DMS79 treated with DMSO at 0.1 percent for 48 hours (cell line): Measurements from ENCODE around the gene SLC1A3.

Experiments
- DNase-seq: peaks from one replicate; lab custom pipeline; 2025; lab: John Stamatoyannopoulos, UW

Gene SLC1A3

DNA sequence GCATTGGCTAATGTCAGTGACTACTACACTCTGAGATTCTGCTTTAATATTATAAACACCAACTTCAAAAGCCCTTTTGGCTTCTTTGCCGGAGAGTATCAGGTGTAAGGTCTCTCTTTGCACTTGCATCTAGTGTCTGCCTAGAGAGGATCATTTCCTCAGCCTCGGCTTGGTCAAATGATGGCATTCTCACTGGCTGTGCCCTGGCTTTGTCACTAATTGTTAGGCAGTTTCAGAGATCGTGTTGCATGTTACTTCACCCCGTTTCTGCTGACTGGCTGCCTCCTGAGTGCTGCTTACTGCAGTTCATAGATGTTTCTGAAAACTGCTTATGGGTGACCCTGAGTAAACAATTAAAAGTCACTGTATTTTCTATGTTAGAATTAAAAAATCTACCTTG, 48.8 kb downstream of the SLC1A3 start:
- DNase-seq = no peak

DNA sequence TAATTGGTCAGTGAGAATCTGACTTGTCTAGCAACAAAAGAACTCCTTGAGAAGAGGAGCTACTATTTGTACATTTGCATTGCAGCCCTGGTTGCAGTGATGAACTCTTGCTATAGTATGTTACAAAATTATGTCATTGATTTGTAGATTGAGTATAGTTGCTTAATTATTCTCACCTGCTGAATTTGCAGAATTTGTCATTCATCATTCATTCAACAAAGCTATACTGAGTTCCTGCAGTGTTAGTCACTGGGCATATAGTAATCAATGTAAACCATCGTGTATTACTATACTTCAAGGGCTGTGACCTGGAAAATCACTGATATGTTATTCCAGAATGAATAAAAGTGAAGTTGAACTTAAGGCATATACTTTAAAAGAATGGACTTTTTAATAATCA, 50.1 kb downstream of the SLC1A3 start:
- DNase-seq = no peak

DNA sequence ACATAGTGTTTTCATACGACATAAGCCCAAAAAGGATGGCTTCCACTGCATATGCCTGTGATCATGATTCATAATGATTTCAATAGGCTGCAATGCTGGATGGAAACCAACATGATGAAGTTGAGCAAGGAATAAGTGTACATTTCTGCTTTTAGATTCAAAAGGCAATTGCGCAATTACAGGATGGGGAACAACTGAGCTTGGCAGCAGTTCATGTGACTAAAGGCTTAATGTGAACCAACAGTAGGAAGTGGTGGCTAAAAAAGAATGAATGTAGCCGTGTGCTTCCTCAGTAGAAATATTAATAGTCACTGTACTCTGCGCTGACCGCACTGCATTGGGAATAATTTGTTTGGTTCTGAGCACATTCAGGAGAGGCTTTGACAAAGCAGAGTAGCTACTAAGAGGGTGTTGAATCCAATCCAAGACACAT, 51.2 kb downstream of the SLC1A3 start:
- DNase-seq = no peak

DNA sequence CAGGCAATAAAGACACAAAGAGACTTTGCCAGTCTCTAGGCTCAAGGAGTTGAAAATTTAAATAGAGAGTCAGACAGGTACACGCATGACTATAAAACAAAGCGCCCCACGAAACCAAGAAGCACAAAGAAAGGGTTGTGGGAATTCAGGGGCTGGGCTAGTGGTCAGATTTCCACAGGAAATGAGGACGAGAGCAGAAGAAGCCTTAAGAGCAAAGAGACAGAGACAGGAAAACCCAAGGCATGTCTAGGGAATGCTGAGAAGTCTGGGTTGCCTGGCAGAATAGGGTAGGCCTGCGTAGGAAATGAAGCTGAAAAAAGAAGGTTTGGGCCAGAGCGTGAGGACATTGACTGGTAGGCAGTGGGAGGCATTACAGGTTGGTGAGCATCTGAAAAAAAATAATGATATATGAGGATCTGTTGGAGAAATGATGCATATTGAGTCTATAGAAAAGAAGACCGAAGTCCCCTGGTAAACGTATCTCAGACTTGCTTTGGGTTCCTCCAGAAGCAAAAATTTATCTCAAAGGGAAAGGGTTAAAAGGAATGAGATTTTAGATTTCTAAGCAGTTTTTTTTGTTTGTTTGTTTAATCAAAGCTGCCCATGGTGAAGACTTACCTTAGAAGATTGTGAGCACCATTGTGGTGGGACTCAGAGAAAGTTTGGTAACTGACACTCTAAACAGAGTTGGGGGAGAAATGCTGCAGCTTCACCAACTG, 51.8 kb downstream of the SLC1A3 start:
- DNase-seq = no peak

DNA sequence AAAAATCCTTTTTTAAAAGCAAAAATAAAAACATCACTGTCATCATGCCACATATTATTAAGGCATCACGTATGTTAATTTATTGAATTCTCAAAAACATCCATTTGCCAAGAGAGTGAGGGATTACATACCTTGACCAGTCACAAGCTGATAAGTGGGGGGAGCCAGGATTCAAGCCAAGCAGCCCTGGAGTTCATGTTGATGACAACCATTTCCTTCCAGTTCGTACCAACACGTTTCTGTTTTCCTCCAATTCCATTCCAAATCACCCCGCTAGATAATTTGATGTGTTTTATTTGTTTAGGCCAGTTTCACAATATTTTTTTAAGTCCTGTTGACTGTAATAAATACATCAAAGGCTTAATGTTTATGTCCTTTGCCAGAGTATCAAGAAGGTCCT, 53.0 kb downstream of the SLC1A3 start:
- DNase-seq = no peak

DNA sequence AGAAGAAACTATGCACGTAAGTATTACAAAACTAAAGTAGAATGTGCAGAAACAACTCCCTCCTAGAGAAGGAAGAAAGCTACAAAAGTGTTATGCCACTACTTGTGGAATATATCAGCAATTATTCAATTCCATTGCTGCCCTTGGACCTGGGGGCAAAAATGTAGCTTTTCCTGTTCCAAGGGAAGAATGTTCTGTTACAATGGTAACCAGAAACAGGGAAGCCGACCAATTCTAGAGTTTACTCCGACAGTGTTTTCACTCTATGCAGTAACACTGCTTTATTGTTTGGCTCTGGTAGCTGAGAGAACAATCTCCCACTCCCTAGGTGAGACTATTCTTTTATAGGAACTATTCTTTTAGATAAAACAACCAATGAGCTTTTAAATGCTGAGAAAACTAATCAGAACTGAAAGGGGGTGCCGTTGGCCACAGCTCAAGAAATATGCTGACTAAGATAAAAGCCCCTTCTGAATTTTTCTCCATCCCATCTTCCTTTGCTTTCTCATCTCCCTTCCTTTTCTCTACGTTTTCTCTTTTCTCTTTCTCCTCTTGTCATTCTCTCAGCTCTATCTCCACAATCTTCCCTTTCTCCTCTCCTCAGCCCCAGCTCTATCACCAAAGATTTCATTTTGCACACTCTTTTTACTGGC, 54.1 kb downstream of the SLC1A3 start:
- DNase-seq = no peak

DNA sequence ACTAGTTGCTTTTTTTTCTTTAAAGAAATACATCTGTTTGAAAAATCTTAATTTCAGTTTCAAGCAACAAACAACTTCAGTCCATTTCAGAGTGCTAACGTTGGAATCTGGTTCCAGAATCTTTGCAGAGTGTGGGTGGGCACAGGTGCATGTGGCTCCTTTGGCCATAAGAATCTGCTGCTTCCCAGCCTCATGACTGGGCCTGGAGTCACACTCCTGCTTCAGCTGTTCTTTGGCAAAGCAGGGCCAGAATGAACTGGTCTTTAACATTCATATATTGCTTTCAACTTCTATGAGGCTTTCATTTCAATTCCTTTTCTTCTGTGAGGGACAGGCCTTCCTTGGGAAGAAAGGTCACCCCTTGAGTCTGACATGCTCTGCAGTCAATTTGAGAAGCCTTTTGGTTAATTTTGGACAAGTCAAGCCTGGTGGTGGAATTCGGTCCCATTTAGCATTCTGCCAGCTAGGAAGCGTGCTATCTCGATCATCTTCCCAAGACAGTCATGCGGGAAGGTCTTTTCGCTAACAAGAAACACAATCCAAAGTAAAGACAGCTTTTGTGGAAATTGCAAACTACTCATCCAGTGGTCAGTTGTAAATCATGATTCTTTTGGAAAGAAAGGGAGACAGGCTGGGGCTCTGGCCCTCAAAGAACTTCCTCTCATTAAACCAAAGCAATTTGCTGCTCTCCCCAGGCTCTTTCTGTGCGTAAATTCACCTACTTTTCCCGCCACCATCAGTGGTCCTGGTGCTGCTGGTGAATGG, 55.2 kb downstream of the SLC1A3 start:
- no peak for DNase-seq

DNA sequence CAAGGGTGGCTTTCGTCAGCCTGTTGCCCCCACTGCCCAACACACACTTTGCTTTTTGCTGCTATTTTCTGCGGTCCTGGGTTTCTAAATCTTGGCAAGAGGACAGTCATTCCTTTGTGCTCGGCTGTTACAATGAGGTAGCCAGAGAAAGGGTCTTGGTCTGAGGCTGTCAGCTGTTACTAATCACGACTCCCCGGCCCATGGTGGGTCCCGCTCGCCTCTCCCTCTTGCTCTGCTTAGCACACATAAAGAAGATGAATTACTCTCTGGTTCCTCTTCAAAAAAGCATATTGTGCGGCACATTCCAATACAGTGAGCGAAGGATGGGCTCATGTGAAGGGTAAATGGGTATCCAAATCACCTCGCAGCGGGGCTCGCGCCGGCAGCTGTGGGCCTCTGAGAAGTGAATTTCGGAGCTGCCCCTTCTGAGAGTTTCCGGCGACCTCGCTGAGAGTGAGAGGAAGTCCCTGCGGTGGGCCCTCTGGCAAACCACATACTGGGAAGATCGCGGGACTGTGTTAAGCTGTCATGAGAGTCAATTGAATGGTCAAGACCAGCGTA, 56.0 kb downstream of the SLC1A3 start:
- DNase-seq = no peak

DNA sequence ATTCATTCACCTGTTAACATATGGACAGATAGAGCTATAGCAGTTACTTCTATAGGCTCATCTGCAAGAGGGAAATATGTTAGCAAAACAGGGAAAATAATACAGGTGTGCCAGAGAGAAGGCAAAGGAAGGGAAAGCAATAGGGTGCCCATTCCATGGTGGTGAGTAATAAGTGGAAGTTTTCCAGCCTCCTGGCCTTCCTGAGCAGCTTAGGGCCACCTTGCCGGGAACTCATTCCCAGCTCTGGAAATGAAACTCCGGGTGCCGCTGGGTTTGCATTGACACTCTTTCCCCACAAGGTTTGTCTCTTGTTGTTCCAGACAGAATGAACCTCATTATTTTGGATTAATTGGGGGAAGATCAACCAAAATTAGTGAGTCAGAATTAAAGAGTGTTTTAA, 58.4 kb downstream of the SLC1A3 start:
- DNase-seq = no peak

DNA sequence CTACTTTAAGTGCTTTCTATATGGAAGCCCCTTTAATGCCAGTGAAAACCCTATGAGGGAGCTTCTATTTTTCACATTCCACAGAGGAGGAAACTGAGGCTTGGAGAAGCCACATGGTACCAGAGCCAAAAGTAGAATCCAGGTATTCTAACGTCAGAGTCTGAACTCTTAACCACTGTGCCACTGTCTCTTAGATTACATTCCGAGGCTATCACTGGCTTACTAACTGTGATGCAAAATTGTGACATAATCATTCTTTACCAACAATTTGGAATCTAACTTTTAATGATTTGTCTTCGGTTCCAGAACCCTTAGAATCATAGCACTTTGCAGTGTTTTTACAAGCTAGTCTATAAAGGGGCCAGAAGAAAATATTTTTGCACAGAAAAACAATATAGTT, 59.2 kb downstream of the SLC1A3 start:
- DNase-seq = no peak

DNA sequence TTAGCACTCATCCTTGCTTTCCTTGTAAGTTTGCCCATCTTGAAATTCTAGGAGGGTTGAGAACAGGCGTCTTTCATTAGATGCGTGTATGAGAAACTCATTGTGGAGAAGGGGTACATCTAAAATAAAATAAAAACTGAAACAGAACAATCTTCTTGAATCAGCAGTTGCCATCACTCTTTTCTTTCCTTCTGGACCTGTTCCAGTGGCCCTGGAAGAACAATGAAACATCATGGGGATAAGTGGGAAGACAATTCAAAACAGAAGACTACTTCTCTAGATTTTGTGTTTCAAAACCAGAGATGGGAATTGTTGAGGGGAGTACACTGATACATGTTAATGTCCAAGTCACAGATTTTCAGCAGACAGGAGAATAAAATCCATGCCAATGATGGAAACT, 59.9 kb downstream of the SLC1A3 start:
- no peak for DNase-seq

DNA sequence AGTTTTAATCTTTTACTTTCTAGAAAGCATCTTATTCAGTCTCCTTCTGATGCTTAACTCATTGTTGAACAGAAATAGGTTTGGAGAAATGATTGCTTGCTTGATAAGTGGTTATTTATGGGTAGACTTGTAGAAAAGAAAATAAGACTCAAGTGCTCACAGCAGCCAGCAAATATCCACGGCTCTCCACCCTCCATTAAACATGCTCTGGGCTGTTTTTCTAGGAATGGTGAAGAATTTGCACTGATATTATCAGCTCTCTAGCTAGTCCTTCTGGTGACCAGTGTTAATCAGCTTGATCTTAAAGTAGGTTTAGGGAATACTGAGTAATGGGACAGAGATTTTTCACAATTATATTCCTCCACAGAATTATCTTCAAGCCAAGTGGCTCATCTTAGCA, 60.6 kb downstream of the SLC1A3 start:
- DNase-seq = peak; percentile 51

DNA sequence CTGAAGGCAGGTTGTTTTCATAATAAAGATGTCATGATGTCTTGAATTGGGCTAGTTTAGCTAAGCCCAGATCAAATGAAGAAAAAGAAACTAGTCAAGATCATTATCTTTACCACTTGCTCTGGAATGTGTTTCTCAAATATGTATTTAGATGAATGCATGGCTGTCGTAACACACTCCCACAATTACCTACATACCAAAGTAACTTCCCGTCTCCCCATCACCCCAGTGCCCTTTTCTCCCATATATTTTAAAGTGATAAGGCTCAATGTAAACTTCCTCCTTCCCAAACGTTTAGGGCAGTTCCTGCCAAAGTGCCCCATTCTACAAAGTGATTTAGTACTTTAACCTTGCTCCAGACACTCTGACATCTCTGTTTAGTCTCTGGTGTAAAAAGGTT, 61.4 kb downstream of the SLC1A3 start:
- DNase-seq = no peak

DNA sequence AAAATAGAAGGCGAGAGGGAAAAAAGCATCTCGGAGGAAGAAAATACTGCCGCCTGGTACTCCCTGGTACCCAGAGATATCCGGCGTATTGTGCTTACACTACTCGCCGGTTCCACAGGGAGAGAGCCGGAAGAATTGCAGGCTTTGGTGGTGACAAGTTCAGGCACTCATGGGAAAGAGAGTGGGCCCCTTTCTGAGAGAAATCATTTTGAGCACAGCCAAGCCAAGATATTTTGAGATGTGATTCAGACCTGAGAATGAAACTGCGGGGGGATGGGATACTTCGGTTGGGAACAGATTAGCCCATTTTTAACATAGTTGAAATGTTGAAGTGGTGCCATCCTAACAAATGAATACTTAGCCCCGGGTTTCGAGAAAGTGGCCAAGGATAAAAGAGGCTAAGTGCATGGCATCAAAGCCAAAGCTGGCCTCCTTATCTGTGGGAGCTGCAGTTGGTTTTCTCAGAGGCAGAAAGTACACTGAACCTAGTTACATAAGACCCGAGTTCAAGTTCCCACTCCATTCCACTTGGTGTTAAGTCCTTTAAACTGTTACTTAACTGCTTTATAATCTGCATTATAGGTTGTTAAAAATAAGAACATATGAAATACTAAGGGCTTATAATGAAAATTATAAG, 62.7 kb downstream of the SLC1A3 start:
- DNase-seq = no peak

DNA sequence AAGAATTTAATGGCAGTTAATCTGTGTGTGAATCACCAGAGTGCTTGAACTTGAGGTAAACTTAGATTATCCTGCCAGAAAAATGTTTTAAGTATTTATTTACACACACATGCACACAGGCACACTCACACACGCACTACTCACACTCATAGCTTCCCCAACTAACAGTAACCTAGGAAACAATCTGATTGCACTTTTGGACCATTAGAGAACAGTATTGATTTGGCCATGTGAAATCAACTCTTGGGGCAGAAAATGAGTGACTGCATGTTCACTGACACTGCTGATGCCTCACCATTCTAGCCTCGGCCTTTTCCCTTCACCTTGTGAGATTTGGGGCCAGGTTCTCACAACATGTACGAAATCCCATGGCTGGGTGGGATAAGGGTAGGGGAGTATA, 64.1 kb downstream of the SLC1A3 start:
- DNase-seq = no peak

DNA sequence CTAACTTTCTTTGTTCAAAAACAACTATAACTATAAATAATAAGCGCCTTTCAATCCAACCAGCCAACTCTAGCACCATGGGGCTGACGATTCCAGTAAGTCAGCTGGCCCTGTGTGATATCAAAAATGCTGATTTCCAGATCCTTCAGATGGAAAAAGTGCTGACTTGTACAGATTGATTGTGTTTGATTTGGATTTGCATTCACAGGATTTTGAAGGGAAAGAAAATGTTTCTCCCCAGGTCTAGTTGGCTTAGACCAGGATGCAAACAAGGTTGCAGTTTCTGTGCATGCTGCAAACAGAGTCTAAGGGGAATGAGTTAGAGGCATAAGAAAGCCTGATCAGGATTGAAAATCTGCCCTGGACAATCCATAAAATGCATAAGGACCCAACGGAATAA, 68.9 kb downstream of the SLC1A3 start:
- DNase-seq = no peak

DNA sequence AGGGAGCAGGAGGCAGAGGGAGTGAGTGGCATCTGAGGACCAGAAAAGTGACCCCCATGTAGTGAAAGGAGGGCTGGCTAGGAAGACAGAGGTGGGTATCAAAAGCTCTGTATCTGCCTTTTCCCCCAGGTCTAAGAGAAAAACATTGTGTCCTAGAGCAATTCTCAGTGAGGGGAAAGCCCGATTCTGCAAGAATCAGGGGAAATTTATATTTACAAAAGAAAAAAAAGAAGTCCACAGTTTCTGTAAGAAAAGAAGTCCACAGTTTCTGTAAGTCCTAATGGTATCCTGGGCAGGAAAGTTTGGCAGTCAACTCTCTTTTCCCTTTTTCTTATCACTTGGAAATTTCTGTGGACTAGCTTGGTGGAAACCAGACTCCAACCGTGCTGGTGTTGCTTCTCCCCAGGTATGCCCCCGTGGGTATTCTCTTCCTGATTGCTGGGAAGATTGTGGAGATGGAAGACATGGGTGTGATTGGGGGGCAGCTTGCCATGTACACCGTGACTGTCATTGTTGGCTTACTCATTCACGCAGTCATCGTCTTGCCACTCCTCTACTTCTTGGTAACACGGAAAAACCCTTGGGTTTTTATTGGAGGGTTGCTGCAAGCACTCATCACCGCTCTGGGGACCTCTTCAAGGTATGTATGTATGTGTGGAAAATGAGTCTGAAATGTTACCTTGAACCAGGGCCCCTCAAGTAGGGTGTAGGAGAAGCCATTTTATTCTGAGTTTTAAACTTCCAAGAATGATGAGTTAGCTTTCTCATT, 73.0 kb downstream of the SLC1A3 start:
- no peak for DNase-seq

DNA sequence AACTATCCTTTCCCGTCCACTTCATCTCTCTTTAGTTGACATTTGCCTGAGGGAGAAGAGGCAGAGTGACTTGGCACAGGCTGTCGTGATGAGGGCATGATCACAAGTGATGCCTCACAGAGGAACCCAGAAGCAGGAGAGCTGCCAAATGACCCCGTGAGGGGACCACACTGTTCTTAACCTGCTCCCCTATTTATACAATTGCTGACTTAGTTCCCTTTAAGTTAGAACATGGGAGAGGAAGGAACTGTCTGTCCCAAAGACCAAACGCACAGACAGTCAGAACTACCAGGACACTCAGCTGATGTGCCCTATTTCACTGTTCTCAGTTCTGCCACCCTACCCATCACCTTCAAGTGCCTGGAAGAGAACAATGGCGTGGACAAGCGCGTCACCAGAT, 73.7 kb downstream of the SLC1A3 start:
- DNase-seq = no peak

DNA sequence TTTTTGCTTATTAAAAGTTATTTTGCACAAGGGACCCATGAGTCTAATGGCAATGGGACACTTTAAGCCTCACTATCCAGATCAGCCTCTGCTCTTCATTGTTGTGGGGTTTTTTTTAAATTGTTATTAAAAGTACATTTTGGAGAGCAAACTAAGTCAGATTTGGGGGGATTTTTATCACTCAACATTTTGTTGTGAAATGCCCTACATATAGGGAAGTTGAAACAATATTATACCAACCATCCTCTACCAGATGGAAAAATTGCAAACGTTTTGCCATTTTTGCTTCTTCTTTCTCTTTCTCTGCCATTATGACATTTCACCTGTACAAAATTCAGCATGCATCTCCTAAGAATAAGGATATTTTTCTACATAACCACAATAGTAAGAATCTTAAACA, 75.3 kb downstream of the SLC1A3 start:
- no peak for DNase-seq

DNA sequence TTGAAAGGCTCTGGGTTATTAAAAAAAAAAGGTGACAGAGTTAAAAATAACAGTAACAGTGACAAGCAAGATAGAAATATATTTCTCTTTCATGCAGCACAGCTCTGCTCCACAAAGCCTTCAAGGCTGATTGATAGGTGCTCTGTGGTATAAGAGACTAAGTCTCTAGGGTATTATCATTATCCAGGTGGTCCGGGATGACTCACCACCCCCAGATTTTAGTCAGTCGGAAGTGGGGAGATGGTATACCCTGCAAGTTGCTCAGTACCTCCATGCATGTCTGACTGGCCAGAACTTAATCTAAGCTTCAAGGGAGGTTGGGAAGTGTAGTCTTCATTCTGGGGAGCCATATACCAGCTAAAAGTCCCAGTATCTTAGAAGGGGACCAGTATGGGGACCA, 76.1 kb downstream of the SLC1A3 start:
- DNase-seq = no peak

DNA sequence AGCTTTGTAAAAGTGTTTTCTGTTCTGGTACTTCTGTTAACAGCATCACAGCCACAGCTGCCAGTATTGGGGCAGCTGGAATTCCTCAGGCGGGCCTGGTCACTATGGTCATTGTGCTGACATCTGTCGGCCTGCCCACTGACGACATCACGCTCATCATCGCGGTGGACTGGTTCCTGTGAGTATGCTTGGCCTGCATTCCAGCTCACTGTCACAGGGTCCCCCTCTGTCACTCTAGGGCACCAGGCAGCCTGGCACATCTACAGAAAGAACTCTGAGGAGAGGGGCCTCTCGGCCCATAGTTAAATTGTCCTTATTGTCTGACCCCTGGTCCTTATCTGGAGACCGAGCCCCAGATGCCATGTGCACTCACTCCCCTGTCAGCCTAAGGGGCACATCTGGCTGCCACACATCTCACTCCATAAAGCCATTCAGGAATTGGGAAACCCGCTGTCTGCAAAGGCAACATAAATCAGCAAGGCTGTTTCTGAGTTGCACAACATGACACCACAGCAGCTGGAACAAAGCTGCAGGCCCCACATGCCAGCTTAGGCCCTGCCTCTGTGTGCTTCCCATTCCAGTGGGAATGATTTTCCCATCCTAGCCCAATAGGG, 77.5 kb downstream of the SLC1A3 start:
- DNase-seq = no peak
